Adrenal gland (tissue), 12 donors: ENCODE data around the gene CHST8. TPM values are rescaled to one million over a fixed set of nuclear protein-coding genes. Genes with fewer than 3 reads are reported as not detected.

Experiments used
- DNase-seq, 7 donors: peaks; one replicate each; pipeline ENCODE4 v3.0.0-alpha.2; 2019 to 2020
- H3K27ac ChIP-seq, 5 donors: fragments of 200-600 bp; sonication (generic) in 4 of 5; 1 replicate in 3 of 5; 2 replicates in 2 of 5; pipeline versions ENCODE4 v1.5.1 to v1.8.0; 2016 to 2020; ENCODE audit warnings: mild to moderate bottlenecking in 1 of 5
- H3K27me3 ChIP-seq: fragments of 200-600 bp; 2 replicates; pipeline ENCODE4 v1.8.0; 2021
- H3K36me3 ChIP-seq, 2 donors: fragments of 200-600 bp; replicated peaks in 1 of 2; 1 replicate in 1 of 2; 2 replicates in 1 of 2; pipeline versions ENCODE4 v1.5.1 to v1.8.0; 2018 to 2022
- H3K4me1 ChIP-seq, 2 donors: fragments of 200-600 bp; replicated peaks in 1 of 2; 1 replicate in 1 of 2; 2 replicates in 1 of 2; pipeline versions ENCODE4 v1.5.1 to v1.8.0; 2018 to 2021
- H3K4me3 ChIP-seq, 4 donors: fragments of 200-600 bp; sonication (generic) in 3 of 4; one replicate each; pipeline ENCODE4 v1.5.1; 2016 to 2018
- H3K9me3 ChIP-seq, 3 donors: fragments of 200-600 bp; sonication (generic) in 1 of 3; replicated peaks in 1 of 3; 1 replicate in 2 of 3; 2 replicates in 1 of 3; pipeline versions ENCODE4 v1.5.1 to v1.8.0; 2016 to 2021
- POLR2A ChIP-seq, 2 donors: fragments of 450-650 bp; IDR thresholded peaks; one replicate each; pipeline ENCODE4 v1.6.1; 2017; ENCODE audit warnings: antibody characterized with exemption in 2 of 2, mild to moderate bottlenecking in 2 of 2, moderate library complexity in 1 of 2
- WGBS, 4 donors: extraction: QIAGEN DNeasy Blood & Tissue Kit in 2 of 4; methylation state at CpG; one replicate each; pipeline versions ENCODE4 v1.1.5 to v1.1.7; 2013 to 2017; 5-methylcytosine and 5-hydroxymethylcytosine counted together
- intact Hi-C, 2 donors: fragments of 100-400 bp; cut with DNase I; formaldehyde crosslinking; loops; one replicate each; pipeline versions ENCODE4 v1.14.1 to v1.15.0; 2022 to 2023
- polyA plus RNA-seq, 3 donors: library from polyadenylated mRNA; stranded (reverse); fragments of 200-250 nt in 2 of 3; fragments of 350-450 nt in 1 of 3; fragmentation: Illumina TruSeq in 1 of 3; extraction: RNeasy Lipid Tissue Mini Kit (QIAGEN cat#74804) in 1 of 3; gene quantifications; one replicate each; pipeline ENCODE4 v1.2.3, GENCODE V29; 2013 to 2014
- total RNA-seq, 9 donors: library from RNA; depleted of rRNA in 4 of 9; stranded (reverse); fragments of >200 nt in 4 of 9; fragments of 120-200 nt in 1 of 9; fragmentation: NEBNext Ultra II Directional in 1 of 9; extraction: Animal tissue kit (Norgen Biotek cat#: 25700) in 1 of 9; gene quantifications; one replicate each; pipeline versions ENCODE4 v1.1.0 to v1.2.4, GENCODE V29; 2013 to 2023
- TF ChIP-seq, protein P1 (sequence below), 6 experiments: fragments of 450-650 bp in 4 of 6; fragments of 200-600 bp in 2 of 6; sonication (generic) in 1 of 6; IDR thresholded peaks; 1 replicate in 5 of 6; 2 replicates in 1 of 6; pipeline versions ENCODE4 v1.5.1 to v1.8.0; 2016 to 2021; ENCODE audit warnings: antibody characterized with exemption in 6 of 6, mild to moderate bottlenecking in 2 of 6, moderate library complexity in 1 of 6
- donor health status: healthy with polysubstance abuse.
- donor health status: Bipolar disorder and iron deficiency.
- donor health status: DM: yes; HTN: yes; CAD: no.
- donor health status: DM: no; HTN: no; CAD: no.
- donor health status: DM: no; HTN: no; CAD: no.
- donor health status: DM: yes; HTN: yes; CAD: no.

Gene CHST8
- total and polyA plus RNA-seq, 12 donors: 0.06 to 1.9 (median 0.61) TPM; not detected in 4

DNA sequence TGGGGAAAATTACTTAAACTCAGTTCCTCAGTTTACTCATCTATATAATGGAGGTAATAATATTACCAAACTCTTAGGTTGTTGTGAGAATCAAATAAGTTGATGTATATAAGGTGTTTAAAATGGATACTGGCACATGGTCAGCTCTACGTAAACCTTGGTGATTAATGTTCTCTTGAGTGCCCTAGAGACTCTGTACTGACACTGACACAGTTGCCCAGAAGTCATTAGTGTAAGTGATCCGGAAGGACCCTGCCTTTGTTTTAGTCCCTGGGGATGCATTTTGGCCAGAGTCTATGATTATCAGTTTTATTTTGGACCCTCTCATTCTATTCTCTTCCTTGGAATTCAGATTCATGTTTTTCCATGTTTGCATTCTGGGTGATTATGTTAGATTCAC is 31.9 kb downstream of the CHST8 start:
- H3K4me1 ChIP-seq: no peaks in the 10 kb centered on the region
- no peak overlapping the region for H3K27ac ChIP-seq
- no peak for TF ChIP-seq POLR2A (IDR thresholded peaks at IDR 0.05)
- TF ChIP-seq, protein P1, sequence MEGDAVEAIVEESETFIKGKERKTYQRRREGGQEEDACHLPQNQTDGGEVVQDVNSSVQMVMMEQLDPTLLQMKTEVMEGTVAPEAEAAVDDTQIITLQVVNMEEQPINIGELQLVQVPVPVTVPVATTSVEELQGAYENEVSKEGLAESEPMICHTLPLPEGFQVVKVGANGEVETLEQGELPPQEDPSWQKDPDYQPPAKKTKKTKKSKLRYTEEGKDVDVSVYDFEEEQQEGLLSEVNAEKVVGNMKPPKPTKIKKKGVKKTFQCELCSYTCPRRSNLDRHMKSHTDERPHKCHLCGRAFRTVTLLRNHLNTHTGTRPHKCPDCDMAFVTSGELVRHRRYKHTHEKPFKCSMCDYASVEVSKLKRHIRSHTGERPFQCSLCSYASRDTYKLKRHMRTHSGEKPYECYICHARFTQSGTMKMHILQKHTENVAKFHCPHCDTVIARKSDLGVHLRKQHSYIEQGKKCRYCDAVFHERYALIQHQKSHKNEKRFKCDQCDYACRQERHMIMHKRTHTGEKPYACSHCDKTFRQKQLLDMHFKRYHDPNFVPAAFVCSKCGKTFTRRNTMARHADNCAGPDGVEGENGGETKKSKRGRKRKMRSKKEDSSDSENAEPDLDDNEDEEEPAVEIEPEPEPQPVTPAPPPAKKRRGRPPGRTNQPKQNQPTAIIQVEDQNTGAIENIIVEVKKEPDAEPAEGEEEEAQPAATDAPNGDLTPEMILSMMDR (IDR thresholded peaks at IDR 0.05): no peak
- WGBS, 4 donors: 64 to 76% (median 68%) methylated on average over 2 of the region's 2 CpGs
- intact Hi-C loops: no loop called here
- H3K36me3 ChIP-seq: no peaks in the 10 kb centered on the region
- DNase-seq: no peak
- no peak overlapping the region for H3K4me3 ChIP-seq
- no peaks in the 10 kb centered on the region for H3K9me3 ChIP-seq
- peaks cover 4% of the 10 kb centered on the region for H3K27me3 ChIP-seq

DNA sequence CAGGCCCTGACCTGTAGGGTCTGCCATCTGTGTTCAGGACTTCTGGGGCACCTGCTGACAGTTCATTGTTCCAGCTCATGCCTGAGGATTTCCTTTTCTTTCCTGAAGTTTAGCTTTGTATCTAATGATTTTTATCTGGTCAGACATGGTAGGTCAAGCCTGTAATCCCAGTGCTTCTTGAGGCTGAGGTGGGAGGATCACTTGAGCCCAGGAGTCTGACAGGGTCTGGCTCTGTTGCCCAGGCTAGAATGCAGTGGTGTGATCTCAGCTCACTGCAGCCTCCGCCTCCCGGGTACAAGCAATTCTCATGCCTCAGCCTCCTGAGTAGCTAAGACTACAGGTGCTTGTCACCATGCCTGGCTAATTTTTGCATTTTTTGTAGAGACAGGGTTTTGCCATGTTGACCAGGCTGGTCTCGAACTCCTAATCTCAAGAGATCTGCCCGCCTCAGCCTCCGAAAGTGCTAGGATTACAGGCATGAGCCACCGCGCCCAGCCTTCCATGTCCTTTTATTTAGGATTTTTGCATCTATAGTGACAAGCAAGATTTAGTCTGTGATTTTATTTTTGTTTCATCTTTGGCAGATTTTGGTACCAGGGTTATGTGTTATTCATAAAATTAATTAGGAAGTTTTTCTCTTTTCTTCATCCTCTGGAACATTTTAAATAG is 33.2 kb downstream of the CHST8 start:
- no peak for TF ChIP-seq POLR2A (IDR thresholded peaks at IDR 0.05)
- TF ChIP-seq, protein P1 (IDR thresholded peaks at IDR 0.05): no peak
- no peaks in the 10 kb centered on the region for H3K36me3 ChIP-seq
- WGBS, 4 donors: 67 to 92% (median 77%) methylated on average over 6 to 7 of the region's 7 CpGs
- no peak overlapping the region for H3K4me3 ChIP-seq
- peaks cover 4% of the 10 kb centered on the region for H3K27me3 ChIP-seq
- no peaks in the 10 kb centered on the region for H3K4me1 ChIP-seq
- H3K27ac ChIP-seq: no peak overlapping the region
- intact Hi-C loops: no loop called here
- no peak for DNase-seq
- H3K9me3 ChIP-seq: no peaks in the 10 kb centered on the region

DNA sequence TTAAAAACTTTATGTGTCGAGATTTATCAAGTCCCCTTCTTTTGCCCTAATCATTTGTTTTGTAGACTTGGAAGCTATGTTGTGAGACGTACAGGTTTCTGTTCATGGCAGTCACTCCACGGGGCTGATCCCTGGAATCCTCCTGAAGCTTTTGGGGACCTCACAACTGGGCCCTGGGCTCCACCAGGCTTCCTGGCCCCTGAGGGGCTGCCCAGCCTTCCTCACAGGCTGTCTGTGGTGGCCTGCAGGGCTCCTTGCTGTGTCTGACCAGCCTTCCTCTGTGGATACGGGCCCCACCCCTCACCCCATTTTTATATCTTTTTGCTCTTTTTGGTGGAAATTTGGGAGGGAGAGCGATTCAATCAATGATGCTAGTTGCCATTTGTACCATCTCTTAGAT is 38.1 kb downstream of the CHST8 start:
- H3K4me1 ChIP-seq: no peaks in the 10 kb centered on the region
- H3K36me3 ChIP-seq: no peaks in the 10 kb centered on the region
- no peaks in the 10 kb centered on the region for H3K9me3 ChIP-seq
- intact Hi-C loops: no loop called here
- H3K27me3 ChIP-seq: peaks cover 4% of the 10 kb centered on the region
- 75 to 88% (median 81%) methylated on average over 5 of the region's 5 CpGs for WGBS, 4 donors
- H3K4me3 ChIP-seq: no peak overlapping the region
- no peak overlapping the region for H3K27ac ChIP-seq
- TF ChIP-seq POLR2A (IDR thresholded peaks at IDR 0.05): no peak
- TF ChIP-seq, protein P1 (IDR thresholded peaks at IDR 0.05): no peak
- no peak for DNase-seq

DNA sequence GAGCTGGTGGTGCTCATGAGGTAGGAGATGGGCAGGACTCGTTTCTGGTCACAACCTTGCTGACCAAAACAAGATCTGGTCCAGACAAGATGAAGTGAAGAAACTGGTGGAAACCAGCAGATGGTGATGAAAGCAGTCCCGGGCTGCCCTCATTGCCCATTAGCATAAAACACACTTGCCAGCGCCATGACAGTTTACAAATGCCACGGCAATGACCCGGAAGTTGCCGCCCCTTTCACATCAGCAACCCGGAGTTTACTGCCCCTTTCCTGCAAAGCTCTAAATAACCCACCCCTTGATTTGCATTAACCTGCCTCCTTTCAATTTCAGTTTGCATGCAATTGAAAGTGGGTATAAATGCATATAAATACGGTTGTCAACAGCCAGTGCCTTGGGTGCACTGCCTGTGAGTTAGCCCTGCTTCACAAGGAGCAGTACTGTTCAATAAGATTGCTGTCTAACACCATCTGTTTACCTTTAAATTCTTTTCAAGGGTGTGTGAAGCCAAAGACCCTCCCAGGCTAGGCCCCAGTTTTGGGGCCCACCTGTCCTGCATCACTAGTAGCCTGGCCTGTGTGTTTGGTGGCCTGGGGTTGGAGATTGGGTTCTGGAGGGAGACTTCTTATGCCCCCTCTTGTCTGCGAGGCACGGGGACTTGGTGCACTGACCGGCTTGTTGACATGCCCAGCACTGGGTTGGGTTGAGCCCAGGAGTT is 38.8 kb downstream of the CHST8 start:
- Histone ChIP-seq H3K4me3 (no peak overlapping the region), H3K27ac (no peak overlapping the region), H3K27me3 (peaks cover 4% of the 10 kb centered on the region), H3K4me1 (no peaks in the 10 kb centered on the region), H3K36me3 (no peaks in the 10 kb centered on the region), H3K9me3 (no peaks in the 10 kb centered on the region)
- intact Hi-C loops: no loop called here
- WGBS, 4 donors: 63 to 73% (median 71%) methylated on average over 11 of the region's 11 CpGs
- peak in 1 of 7 donors; percentile 30 for DNase-seq
- TF ChIP-seq, protein P1 (IDR thresholded peaks at IDR 0.05): no peak
- no peak for TF ChIP-seq POLR2A (IDR thresholded peaks at IDR 0.05)
